ENCODE data around the gene PRMT2. TPM values are rescaled to one million over a fixed set of nuclear protein-coding genes. Genes with fewer than 3 reads are reported as not detected.

Gene PRMT2
- total and polyA plus RNA-seq, 2 donors (not counting 1 experiment from before 2014, with no cell fraction given) = 80.1 to 102 TPM

GRCh38 chr21:46596201-46596600, 39.3 kb upstream of the PRMT2 start:
- H3K4me1 Mint-ChIP-seq = no peaks in the 10 kb centered on the region
- Histone ChIP-seq H3K9ac (ENCODE audit: low read length) (no peak overlapping the region), H3K4me2 (replicated peaks; ENCODE audit: low read depth, low read length, poor library complexity, severe bottlenecking) (no peak overlapping the region), H3K36me3 (replicated peaks in 1 of 2; ENCODE audit: control extremely low read depth in 1 of 2, control insufficient read depth in 1 of 2, extremely low read depth in 1 of 2, insufficient read depth in 2 of 2, low read length in 1 of 2) (no peaks in the 10 kb centered on the region), H3K27ac (ENCODE audit: low read length in 2 of 2) (no peak overlapping the region), H3K9me3 (ENCODE audit: control extremely low read depth in 1 of 3, control insufficient read depth in 2 of 3, insufficient read depth in 1 of 3, low read length in 2 of 3) (peaks cover 0 to 40% (median 13%) of the 10 kb centered on the region in 3 donors), H3K27me3 (replicated peaks in 1 of 4; ENCODE audit: control extremely low read depth in 1 of 4, control insufficient read depth in 3 of 4, insufficient read depth in 4 of 4, low read length in 3 of 4) (no peaks in the 10 kb centered on the region), H2AFZ (ENCODE audit: insufficient read depth, low read depth, low read length, poor library complexity, severe bottlenecking) (no peak overlapping the region), H3K79me2 (ENCODE audit: control insufficient read depth, insufficient read depth, low read length) (no peaks in the 10 kb centered on the region), H3K4me3 (ENCODE audit: control extremely low read depth in 1 of 5, extremely low read depth in 1 of 5, insufficient read depth in 1 of 5, low read depth in 2 of 5, low read length in 4 of 5) (no peak overlapping the region), H3K4me1 (ENCODE audit: control insufficient read depth in 2 of 2, insufficient read depth in 2 of 2, low read length in 2 of 2) (no peaks in the 10 kb centered on the region), H4K20me1 (ENCODE audit: control insufficient read depth, insufficient read depth, low read length, poor library complexity, severe bottlenecking) (no peaks in the 10 kb centered on the region)
- H3K9me3 Mint-ChIP-seq (ENCODE audit: insufficient read depth) = peaks cover 13% of the 10 kb centered on the region
- H3K27me3 Mint-ChIP-seq = peaks cover 8% of the 10 kb centered on the region
- ChIA-PET CTCF (no interaction called here), POLR2A (no interaction called here)
- ATAC-seq (ENCODE audit: low read depth) (no peak), DNase-seq (no peak)
- TF ChIP-seq CTCF (IDR thresholded peaks at IDR 0.05) (no peak), EZH2 (IDR thresholded peaks at IDR 0.05; ENCODE audit: borderline replicate concordance, insufficient read depth, low read depth, low read length, poor library complexity, severe bottlenecking) (no peak)
- intact Hi-C loops (cut with micrococcal nuclease) = no loop called here
- no peak overlapping the region for H3K27ac Mint-ChIP-seq
- WGBS (ENCODE audit: insufficient coverage) = no CpG with 5 or more reads among the region's 1 CpG
- no peak overlapping the region for H3K4me3 Mint-ChIP-seq

- Mint-ChIP-seq H3K27me3 (peaks cover 8% of the 10 kb centered on the region), H3K4me1 (no peaks in the 10 kb centered on the region), H3K4me3 (no peak overlapping the region), H3K27ac (no peak overlapping the region), H3K9me3 (ENCODE audit: insufficient read depth) (peaks cover 6% of the 10 kb centered on the region)
- no peak overlapping the region for H3K9ac ChIP-seq (ENCODE audit: low read length)
- H3K36me3 ChIP-seq (replicated peaks in 1 of 2; ENCODE audit: control extremely low read depth in 1 of 2, control insufficient read depth in 1 of 2, extremely low read depth in 1 of 2, insufficient read depth in 2 of 2, low read length in 1 of 2) = no peaks in the 10 kb centered on the region
- no peaks in the 10 kb centered on the region for H3K79me2 ChIP-seq (ENCODE audit: control insufficient read depth, insufficient read depth, low read length)
- H3K27me3 ChIP-seq (replicated peaks in 1 of 4; ENCODE audit: control extremely low read depth in 1 of 4, control insufficient read depth in 3 of 4, insufficient read depth in 4 of 4, low read length in 3 of 4) = no peaks in the 10 kb centered on the region
- CTCF ChIA-PET = no interaction called here
- no peaks in the 10 kb centered on the region for H3K4me1 ChIP-seq (ENCODE audit: control insufficient read depth in 2 of 2, insufficient read depth in 2 of 2, low read length in 2 of 2)
- H3K9me3 ChIP-seq (ENCODE audit: control extremely low read depth in 1 of 3, control insufficient read depth in 2 of 3, insufficient read depth in 1 of 3, low read length in 2 of 3) = peaks cover 0 to 39% (median 12%) of the 10 kb centered on the region in 3 donors
- no peak for ATAC-seq (ENCODE audit: low read depth)
- TF ChIP-seq EZH2 (IDR thresholded peaks at IDR 0.05; ENCODE audit: borderline replicate concordance, insufficient read depth, low read depth, low read length, poor library complexity, severe bottlenecking) = no peak
- no peak for TF ChIP-seq CTCF (IDR thresholded peaks at IDR 0.05)
- whole genome bisulfite sequencing (ENCODE audit: insufficient coverage) = 89% methylated on average over 7 of the region's 8 CpGs
- POLR2A ChIA-PET = no interaction called here
- no peak overlapping the region for H3K4me3 ChIP-seq (ENCODE audit: control extremely low read depth in 1 of 5, extremely low read depth in 1 of 5, insufficient read depth in 1 of 5, low read depth in 2 of 5, low read length in 4 of 5)
- no peak for DNase-seq
- intact Hi-C loops (cut with micrococcal nuclease) = no loop called here
- H2AFZ ChIP-seq (ENCODE audit: insufficient read depth, low read depth, low read length, poor library complexity, severe bottlenecking) = no peak overlapping the region
- no peaks in the 10 kb centered on the region for H4K20me1 ChIP-seq (ENCODE audit: control insufficient read depth, insufficient read depth, low read length, poor library complexity, severe bottlenecking)
- H3K4me2 ChIP-seq (replicated peaks; ENCODE audit: low read depth, low read length, poor library complexity, severe bottlenecking) = no peak overlapping the region
- no peak overlapping the region for H3K27ac ChIP-seq (ENCODE audit: low read length in 2 of 2)
Observed at GRCh38 chr21:46597031-46597430, 38.4 kb upstream of the PRMT2 start.

All from B cell (primary cell).